GM18511 (cell line): Measurements from ENCODE around the gene TRAPPC2L.

Source experiments
- ATAC-seq: cut with Tn5 transposase; IDR thresholded peaks from one replicate; pipeline ENCODE4 v1.9.1; 2021; ENCODE audit warnings: mild to moderate bottlenecking, moderate library complexity; ENCODE audit not compliant: unreplicated experiment

Gene TRAPPC2L

DNA sequence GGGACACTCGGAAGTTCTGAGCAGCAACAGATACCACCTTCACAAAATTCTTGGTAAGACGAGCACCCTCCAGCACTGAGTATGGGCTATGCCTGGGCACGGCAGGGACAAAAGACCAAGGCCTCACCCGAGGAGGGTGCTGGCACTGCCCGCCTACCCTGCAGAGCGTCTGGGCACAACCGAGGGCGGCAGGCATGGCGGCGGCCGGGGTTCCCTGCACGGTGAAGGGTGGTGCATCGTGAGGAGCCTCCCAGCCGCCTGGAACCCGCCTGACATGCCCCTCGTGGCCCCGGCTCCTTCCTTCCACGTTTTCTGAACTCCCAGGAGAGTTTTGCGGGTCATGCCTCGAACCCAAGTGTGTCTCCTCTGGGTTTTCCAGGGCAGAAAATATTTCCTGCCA, 19.1 kb upstream of the TRAPPC2L start:
- ATAC-seq, result no peak

DNA sequence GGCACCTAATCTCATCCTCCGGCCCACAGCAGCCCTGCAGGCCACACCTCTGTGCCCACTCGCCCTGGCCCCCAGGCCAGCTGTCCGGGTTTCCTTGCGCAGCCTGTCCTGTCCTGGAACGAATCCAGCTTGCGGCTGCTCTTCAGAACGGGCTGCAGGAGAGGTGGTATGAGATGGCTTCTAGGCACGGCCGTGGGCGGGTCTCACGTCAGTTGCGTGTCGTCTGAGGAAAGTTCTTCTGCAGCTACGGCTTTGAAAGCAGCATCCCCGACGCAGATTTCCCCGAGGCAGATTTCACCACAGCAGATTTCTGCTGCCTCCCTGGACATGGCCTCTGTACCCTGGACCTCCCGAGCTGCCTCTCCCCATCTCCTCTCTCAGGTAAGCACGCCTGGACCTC, 18.4 kb upstream of the TRAPPC2L start:
- ATAC-seq, result no peak

DNA sequence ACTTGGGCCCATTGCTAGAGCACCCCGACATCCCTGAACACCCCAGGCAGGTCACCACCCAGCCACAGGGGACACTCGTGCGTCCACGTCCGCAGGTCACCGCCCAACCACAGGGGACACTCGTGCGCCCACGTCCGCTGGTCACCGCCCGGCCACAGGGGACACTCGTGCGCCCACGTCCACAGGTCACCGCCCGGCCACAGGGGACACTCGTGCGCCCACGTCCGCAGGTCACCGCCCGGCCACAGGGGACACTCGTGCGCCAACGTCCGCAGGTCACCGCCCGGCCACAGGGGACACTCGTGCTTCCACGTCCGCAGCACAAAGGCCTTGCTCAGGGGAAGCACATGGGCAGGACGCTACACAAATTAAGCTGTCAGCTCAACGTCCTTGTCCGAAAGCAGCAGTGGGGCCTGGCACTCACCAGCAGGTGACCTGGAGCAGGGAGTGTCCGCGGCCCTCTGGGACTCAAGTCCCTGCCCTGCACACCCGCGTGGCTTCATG, 17.8 kb upstream of the TRAPPC2L start:
- ATAC-seq, result no peak

DNA sequence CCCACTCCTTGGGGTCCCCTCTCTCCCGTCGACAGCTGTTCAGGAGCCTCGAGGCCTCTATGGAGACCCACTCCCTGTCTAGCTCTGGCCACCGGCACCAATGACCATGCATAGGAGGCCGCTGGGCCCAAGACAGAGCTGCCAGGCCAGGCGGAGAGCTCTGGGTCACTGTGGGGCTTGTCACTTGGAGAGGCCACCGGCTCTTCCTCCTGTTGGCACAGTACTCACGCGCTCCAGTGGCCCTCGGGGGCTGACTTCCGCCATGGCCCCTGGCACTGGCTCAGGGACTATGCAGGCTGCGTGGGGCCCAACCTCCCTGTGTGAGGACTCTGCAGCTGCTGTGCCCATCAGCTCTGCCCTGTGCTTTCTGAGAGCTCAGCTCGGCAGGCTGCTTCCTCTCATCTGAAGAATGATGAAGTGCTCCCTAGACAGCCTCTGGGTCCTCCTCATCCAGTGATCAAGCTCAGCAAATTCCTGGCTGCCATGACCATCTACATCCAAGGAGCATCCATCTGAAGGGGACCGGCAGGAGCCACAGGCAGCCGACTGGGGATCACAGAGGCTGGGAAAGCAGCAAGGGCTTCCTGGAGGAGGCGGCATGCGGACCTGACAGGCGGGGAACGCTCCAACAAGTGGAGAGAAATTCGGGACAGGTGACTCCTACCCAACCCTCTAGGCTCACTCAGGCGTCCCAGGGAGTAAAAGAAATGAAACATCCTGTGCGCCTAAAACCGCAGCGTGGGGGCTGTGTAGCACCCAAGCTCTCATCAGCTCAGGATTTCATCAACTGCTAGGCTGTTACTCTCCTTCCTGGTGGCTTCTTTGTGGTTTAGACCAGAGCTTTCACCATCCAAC, 17.0 kb upstream of the TRAPPC2L start:
- no peak for ATAC-seq

DNA sequence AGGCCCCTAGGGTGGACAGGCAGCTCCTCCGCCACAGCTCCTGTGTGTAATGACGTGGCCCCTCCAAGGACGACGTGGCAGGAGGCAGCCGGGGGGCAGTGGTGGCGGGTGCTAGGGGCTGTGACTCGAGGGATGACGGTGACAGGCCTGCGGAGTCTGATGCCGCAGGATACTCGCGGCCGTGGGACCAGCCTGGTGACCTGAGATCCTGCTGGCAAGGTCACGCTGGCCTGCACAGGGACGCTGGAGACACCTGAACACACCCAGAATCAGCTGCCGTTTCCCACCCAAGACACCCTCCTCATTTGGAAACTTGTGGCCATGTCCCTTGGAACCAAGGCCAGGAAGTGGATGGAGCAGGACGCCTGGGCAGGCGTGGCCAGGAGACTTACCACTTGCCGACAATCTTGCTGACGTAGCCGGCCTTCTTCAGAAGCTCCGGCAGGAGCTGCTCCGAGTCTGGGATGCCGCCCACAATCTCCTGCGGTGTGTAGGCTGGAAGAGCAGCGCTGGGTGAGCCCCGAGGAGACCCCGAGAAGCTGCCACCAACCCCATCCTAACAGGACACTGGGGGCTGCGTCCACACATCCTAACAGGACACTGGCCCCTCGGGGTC, 16.2 kb upstream of the TRAPPC2L start:
- ATAC-seq, result no peak

DNA sequence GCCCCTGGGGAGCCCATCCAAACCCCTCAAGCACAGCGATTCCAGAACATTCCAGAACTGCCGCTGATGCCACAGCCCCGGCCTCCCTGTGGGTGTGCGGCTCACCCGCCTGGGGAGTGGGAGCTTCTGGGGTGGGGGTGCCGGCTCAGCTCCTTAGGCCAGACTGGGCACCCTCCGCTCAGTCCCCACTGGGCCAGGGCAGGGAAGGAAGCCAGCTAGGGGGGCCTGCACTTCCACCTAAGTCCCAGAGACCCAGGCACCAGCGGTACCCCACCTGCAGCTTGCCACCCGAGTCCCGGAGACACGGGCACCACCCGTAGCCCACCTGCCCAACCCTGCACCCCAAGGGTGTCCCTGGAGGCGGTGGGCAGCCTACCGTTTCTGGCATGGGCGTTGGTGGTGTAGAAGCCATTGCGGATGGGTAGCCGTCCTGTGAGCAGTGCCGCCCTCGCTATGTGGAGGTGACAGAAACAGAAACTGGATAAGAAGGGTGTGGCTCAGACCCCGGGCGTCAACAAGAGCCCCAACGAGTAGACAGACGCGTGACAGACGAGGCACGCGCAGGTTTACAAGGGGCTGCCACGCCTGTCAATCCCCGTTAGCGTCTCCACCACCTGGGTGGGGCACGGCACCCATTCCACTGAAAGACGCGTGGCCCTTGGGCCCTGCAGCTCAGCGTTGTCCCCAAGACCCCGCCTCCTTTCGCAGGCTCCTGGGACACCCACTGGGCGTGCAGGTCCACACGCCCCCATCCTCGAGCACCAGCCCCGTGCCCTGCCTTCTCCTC, 15.2 kb upstream of the TRAPPC2L start:
- no peak for ATAC-seq

DNA sequence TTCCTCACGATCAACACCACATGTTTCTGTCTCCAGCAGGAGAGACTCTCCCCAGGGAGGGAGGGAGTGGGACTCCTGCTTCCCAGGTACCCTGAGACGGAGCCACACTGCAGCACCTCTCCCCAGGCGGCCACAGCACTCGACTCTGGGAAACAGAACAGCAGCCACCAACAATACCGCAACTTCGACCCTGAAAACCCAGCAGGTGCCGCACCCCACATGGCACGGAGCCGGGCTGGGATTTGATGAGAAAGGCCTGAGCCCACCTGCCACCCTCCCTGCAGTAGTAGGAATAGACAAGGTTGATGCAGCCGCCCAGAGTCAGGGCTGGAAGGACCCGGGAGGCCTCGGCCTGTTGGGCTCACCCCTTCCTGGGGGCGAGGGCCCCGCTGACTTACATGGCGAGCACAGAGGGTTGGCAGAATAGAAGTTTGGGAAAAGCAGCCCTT, 14.6 kb upstream of the TRAPPC2L start:
- ATAC-seq, result no peak

DNA sequence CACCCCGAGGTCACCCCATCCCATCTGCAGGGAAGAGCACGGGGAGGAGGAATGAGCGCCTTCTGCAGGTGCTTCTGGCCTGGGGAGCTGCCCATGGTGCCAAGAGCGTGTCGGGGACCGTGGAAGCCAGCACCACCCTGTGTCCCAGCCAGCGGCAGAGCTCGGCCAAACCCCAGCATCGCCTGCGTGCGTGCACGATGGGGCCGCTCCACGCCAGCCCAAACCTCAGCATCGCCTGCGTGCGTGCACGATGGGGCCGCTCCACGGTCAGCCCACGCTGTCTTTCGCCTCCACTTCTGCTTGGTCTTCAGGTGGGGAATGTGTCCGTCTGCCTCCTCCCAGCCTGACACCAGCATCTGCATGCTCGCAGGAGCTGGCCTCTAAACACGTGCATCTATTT, 14.1 kb upstream of the TRAPPC2L start:
- no peak for ATAC-seq

DNA sequence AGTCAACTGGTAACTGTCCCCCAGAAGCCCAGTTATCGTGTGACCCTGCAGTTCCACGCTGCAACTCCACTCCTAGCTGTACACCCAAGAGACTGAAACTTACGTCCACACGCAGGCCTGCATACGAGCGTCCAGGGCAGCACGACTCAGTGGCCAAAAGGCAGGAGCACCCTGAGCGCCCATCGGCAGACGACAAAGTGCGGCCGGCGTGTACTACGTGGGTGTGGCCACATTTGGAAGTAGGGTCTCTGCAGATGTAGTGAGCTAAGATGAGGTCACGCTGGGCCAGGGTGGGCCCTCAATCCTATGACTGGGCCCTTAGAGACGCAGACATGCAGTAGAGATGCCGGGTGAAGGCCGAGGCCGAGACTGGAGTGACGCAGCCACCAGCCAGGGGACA, 13.7 kb upstream of the TRAPPC2L start:
- no peak for ATAC-seq

DNA sequence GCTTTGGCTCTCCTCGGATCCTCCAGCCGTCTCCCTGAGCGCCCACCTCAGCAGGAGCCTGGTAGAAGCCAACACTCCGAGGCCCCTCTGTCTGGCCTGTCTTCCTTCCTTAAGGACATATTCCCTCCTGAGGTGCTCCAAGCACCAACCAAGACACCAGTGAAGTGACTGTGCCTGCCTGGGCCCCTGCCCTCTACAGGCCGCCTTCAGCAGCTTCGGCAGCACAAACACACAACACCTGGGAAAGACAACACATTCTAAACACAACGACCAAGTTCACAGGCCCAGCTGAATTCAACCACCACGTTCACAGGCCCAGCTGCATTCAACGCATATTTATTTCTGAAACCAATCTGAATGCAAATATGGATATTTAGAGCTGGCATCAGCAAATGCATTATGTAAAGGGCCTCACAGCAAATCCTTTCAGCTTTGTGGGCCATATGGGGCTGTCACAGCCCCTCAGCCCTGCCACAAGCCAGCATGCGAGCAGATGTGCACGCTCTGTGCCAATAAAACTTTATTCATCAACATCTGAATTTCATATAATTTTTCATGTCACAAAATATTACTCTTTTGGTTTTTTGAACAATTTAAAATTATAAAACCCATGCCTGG, 12.4 kb upstream of the TRAPPC2L start:
- no peak for ATAC-seq

DNA sequence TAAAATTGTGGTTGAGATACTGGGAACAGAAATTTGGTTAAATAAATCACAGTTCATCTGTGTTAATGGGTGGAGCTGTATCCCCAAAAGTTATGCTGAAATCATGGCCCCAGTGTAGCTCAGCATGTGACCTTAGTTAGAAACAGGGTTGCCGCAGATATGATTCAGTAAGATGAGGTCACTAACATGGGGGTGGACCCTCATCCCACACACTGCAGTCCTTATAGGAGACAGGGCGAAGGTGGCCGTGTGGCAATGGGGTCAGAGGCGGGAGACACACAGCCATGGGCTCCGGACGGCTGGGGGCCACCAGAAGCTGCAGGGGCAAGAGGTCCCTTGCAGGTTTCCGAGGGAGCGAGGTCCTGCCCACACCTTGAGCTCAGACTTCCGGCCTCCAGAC, 10.8 kb upstream of the TRAPPC2L start:
- no peak for ATAC-seq

DNA sequence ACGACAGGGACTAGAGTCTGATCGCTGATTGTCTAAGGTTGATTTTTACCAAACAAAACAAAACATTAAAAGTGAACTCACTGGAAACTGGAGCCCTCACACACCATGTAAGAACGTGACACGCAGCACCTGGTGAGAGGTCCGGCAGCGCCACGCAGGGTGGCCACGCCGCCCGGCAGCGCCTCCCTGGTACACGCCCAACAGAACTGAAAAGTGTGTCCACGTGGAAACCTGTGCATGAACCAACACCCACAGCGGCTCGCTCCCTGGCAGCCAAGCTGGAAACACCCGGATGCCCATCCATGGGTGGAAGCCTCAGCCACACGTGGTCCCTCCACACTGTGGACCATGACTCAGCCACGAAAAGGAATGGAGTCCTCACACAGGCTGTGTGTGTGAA, 9.3 kb upstream of the TRAPPC2L start:
- ATAC-seq, result no peak

DNA sequence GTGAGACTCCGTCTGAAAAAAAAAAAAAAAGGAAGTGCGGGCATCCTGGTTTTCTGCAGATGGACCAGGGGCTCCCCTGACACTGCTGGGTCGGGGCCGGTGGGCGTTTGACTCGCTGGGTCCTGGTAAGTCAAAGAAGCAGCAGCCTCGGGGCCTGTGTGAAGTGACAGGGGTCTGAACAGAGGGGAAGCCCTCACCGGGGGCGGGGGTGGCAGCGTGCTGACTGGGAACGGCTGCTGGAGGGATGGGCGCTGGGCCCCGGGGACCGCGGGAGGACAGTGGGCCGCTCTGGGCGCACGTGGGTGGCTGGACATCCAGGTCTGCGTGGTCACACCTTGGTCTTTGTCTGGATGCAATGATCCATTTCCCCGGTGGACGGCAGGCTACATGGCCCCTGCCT, 8.4 kb upstream of the TRAPPC2L start:
- no peak for ATAC-seq

DNA sequence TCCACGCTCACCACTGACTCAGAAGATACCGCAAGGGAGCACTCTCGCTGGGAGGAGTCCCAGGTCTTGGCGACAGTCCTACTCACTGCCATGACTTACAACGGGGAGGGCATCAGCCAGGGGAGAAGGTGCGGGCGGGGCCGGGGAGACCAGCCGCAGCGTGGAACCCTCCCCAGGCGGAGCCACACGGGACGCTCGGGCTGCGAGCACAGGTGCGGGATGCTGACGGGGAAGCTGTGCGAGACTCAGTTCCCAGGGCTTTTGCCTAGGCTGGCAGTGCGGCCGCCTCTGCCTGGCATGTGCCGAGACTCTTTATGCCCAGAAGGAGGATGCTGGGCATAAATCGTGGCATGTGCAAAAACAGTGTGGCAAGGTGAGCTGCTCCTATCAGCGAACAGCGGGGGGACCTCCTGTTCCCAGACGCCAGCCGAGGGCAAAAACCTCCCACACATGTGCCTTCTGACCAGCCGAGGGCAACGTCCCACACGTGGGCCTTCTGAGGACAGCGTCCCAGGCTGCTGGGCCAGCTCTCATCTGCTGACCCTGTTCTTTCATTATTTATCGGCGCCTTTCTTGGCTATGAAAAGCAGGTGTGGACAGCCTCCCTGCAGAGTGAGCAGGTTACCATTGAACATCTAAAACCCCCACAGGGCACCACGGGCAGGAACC, 6.3 kb upstream of the TRAPPC2L start:
- ATAC-seq, result no peak

DNA sequence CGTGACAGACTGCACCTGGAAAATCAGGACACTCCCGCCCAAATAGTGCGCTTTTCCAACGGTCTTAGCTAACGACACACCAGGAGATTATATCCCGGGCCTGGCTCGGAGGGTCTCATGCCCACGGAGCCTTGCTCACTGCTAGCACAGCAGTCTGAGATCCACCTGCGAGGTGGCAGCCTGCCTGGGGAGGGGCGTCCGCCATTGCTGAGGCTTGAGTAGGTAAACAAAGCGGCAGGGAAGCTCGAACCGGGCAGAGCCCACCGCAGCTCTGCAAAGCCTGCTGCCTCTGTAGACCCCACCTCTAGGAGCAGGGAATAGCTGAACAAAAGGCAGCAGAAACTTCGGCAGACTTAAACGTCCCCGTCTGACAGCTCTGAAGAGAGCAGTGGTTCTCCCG, 5.3 kb upstream of the TRAPPC2L start:
- ATAC-seq, result no peak

DNA sequence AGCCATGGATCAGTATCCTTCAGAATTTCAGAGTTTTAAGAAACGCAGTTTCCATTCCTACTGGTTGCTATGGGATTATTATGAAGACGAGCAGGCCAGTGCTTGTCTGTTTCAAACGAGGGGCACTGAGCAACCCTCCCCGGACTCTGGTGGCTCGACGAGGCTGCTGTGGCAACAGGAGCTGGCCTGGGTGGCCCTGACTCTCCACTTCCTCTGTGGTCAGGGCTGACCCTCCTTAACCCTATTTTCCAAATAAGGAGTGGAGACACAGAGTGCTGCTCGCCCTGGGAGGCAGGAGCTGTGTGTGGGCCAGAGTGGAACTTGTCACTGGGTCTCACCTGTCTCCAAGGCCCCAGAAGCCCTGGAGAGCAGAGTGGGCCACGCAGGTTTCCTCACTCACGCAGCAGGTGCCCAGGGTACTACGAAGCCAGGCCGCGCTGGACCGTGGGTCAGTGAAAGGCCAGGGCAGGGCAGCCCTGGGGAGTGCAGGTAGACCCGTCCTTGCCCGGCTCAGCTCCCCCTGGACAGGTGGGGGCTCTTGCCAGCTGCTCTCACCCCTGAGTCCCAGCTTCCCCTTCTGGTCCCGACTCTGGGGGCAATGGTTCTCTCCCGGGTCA, 3.5 kb upstream of the TRAPPC2L start:
- no peak for ATAC-seq

DNA sequence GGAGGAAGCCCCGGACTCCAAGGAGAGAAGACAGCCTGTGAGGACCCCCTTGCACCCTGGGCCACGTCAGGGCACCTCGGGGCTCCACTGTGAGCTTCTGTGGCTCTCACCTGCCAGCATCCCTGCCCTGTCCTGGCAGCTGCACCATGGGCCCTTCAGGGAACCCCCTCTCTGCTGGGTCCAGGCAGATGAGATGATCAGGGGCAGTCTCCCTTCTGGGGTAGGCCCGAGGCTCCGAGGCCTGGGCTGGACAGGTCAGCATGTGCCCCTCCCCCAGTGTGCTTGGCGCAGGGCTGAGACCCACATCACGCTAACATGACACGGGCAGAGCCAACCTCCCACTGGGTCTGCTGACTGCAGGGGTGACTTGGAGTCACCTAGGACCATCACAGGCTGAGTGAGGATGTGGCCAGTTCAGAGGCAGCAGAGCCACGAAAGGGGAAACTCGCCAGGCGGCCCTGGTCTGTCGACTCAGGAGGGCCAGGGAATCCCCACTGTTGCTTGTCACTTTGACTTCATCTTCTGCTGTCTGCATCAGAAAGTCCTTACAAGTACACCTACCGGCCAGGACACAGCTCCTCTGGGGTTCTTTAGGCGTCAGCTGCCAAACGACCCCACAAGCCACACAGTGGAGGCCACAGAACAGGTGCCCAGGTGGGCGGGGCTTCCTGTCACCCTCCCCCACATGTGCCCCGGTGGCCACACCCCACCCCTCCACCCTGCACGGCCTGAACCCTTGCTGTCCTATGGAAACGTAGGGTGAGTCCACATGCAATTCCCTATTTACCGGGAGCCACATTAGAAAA, 2.4 kb upstream of the TRAPPC2L start:
- ATAC-seq, result no peak

DNA sequence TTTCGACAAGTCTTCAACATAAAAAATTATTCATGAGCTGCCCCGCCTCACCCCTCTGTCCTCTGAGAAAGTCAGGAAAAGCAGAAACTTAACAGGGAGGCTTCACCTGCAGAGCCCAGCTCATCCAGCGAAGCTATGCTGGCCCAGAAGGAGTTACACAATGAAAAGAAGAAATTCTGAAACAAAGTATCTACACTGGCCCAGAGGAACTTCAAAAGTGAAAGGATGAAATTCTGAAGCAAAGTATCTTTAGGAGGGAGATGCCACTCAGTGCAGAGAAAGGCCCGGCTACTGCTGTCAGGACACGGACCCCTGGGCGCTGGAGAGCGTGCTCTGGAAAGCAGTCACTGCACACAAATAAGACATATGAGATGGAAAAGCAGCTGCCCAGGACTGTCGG, 1.8 kb upstream of the TRAPPC2L start:
- no peak for ATAC-seq

DNA sequence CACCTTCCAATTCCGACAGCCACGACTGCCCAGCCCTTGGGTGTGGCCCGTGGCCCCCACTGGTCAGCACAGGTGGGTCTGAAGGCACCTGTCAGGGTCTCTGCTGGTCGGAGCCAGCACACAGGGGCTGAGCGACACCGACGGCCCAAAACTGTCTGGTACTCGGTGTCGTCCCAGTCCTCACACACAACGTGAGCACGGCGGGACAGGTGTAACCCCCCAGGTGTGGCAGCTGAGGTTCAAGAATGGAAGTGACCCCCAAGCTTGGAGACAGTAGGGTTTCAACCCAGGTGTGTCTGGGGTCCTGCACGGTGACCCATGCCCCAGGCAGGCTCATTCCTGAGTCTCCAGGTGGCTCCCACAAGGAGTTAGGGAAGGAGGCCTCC, 1.2 kb upstream of the TRAPPC2L start:
- ATAC-seq, result no peak
